Measurements from ENCODE around the gene USH1C. TPM values are rescaled to one million over a fixed set of nuclear protein-coding genes. Genes with fewer than 3 reads are reported as not detected.

Gene USH1C
- total and polyA plus RNA-seq, 2 of the 4 experiments (the other 2 are of a cell fraction), result not detected

DNA sequence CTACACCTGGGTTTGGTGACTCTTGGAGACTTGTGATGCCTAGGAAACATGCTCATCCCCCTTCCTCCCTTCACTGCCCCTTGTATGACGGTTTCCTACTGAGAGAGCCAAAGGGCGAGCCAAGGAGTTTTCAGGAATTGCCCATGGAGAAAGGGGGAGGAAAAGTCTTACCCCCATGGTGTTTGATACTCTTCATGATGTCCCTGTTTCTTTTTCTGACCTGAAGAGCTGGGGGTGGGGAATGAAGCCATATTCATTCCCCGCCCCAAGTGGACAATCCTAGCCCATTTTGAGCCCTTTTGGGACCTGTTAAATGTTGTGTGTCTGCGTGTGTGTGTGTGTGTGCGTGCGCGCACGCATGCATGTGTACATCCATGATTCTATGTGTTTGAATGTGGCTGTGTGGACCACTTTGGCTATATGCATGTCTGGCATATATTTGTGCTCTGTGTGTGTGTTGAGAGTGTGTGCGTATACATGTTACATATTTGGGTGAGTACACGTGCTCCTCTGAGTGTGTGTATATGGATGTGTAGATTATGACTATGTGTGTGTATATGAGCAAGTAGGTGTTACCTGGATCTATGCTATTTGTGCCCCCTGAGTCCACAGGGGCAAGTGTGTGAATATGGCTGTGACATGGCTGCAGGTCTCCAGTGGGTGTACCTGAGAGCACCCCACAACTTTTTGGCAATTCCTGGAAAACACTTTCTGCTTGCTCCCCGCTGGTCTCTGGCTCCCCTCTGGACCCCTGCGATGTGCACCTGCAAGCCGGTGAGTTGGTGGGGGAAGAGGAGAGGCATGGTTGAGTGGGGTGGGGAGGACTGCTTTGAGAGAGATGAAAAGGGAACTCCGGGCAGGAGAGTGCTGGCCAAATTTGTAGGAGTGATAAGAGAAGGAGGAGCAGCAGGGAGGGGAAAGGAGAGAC, 27.5 kb upstream of the USH1C start:
- H3K18ac ChIP-seq (ENCODE audit: low read depth, low read length), result no peak overlapping the region
- H3K56ac ChIP-seq (ENCODE audit: extremely low read depth, insufficient read depth, low read length), result no peak overlapping the region
- H4K91ac ChIP-seq (ENCODE audit: insufficient read depth, low read depth, low read length), result no peak overlapping the region
- in situ Hi-C loops (cut with MboI; ENCODE audit: low sequenced_read_pairs) (no loop called here), intact Hi-C loops (cut with micrococcal nuclease) (no loop called here), dilution Hi-C loops (cut with HindIII; ENCODE audit: low sequenced_read_pairs, unreplicated experiment) (no loop called here)
- no peak overlapping the region for H2AFZ ChIP-seq (replicated peaks; ENCODE audit: low read length, poor library complexity)
- H3K4ac ChIP-seq (ENCODE audit: low read depth, low read length), result no peak overlapping the region
- peaks cover 1% of the 10 kb centered on the region; the same call in 1 of the 2 replicates for H3K27me3 ChIP-seq (ENCODE audit: control insufficient read depth, insufficient read depth, low read length)
- no peaks in the 10 kb centered on the region for H3K79me1 ChIP-seq (ENCODE audit: low read depth in 1 of 2, low read length in 2 of 2)
- H4K5ac ChIP-seq (ENCODE audit: low read depth, low read length), result no peak overlapping the region
- BruUV-seq (replicated peaks), result no TSS peak
- no peaks in the 10 kb centered on the region for H3K9me3 ChIP-seq (ENCODE audit: control insufficient read depth, insufficient read depth, low read length)
- TF ChIP-seq CHD1 (IDR thresholded peaks at IDR 0.05; ENCODE audit: low read depth, low read length) (no peak), NFE2L2 (IDR thresholded peaks at IDR 0.05; ENCODE audit: low read depth, low read length) (no peak)
- ChIA-PET CTCF (no interaction called here), POLR2A (ENCODE audit: unreplicated experiment) (no interaction called here)
- H2BK120ac ChIP-seq (ENCODE audit: low read depth, low read length), result no peak overlapping the region
- H2AK5ac ChIP-seq (ENCODE audit: low read depth, low read length), result no peak overlapping the region
- H2BK5ac ChIP-seq (ENCODE audit: low read depth, low read length, poor library complexity, severe bottlenecking), result no peak overlapping the region
- no peaks in the 10 kb centered on the region for H3K4me1 ChIP-seq (ENCODE audit: control insufficient read depth, insufficient read depth, low read length)
- DNase-seq (no peak), ATAC-seq (ENCODE audit: low read depth) (no peak)
- H3K4me2 ChIP-seq (ENCODE audit: low read depth, low read length), result no peak overlapping the region
- H3K14ac ChIP-seq (replicated peaks; ENCODE audit: low read depth, low read length), result no peak overlapping the region
- no peak overlapping the region for H2BK20ac ChIP-seq (ENCODE audit: low read depth, low read length)
- no peaks in the 10 kb centered on the region for H3K36me3 ChIP-seq (ENCODE audit: control insufficient read depth, insufficient read depth, low read length)
- no peak overlapping the region for H3K27ac ChIP-seq (ENCODE audit: insufficient read depth, low read length)
- H3K9ac ChIP-seq (ENCODE audit: low read depth, low read length), result no peak overlapping the region
- WGBS, 2 experiments (ENCODE audit: extremely low coverage in 2 of 2, insufficient read length in 1 of 2), result 41% methylated on average over 4 of the region's 14 CpGs; no CpG with 5 or more reads in 1 of the 2 experiments
- no peak overlapping the region for H4K8ac ChIP-seq (ENCODE audit: low read depth in 2 of 2, low read length in 2 of 2)
- no peaks in the 10 kb centered on the region for H3K9me1 ChIP-seq (ENCODE audit: insufficient read depth, low read length)
- H2BK15ac ChIP-seq (ENCODE audit: low read depth, low read length), result no peak overlapping the region
- H2AK9ac ChIP-seq (replicated peaks; ENCODE audit: low read depth, low read length, poor library complexity), result no peak overlapping the region
- H4K20me1 ChIP-seq (ENCODE audit: insufficient read depth, low read length), result no peaks in the 10 kb centered on the region
- no peak overlapping the region for H3K4me3 ChIP-seq (ENCODE audit: insufficient read depth, low read depth, low read length)
- no peak overlapping the region for H3K23ac ChIP-seq (ENCODE audit: low read depth, low read length)

Measured in IMR-90 (cell line).